ENCODE measurements around the gene PAM.
A peak's percentile ranks its signal among the peaks of the same experiment; 100 is the strongest.
"Not testable (repeated sequence)": the region's sequence is repeated elsewhere in the genome, so short reads cannot be mapped to it uniquely, and the experiment has no call there.

PAM gene

GRCh38 chr5:103033696-103034095 lies 278.6 kb downstream of the PAM start:
- DNase-seq (ENCODE audit: low read depth) = no peak
- H3K4me3 ChIP-seq (replicated peaks; ENCODE audit: low read depth, low read length) = no peak overlapping the region
- TF ChIP-seq, protein P1, sequence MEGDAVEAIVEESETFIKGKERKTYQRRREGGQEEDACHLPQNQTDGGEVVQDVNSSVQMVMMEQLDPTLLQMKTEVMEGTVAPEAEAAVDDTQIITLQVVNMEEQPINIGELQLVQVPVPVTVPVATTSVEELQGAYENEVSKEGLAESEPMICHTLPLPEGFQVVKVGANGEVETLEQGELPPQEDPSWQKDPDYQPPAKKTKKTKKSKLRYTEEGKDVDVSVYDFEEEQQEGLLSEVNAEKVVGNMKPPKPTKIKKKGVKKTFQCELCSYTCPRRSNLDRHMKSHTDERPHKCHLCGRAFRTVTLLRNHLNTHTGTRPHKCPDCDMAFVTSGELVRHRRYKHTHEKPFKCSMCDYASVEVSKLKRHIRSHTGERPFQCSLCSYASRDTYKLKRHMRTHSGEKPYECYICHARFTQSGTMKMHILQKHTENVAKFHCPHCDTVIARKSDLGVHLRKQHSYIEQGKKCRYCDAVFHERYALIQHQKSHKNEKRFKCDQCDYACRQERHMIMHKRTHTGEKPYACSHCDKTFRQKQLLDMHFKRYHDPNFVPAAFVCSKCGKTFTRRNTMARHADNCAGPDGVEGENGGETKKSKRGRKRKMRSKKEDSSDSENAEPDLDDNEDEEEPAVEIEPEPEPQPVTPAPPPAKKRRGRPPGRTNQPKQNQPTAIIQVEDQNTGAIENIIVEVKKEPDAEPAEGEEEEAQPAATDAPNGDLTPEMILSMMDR (IDR thresholded peaks at IDR 0.05; ENCODE audit: low read length, missing control alignments) = no peak

DNA sequence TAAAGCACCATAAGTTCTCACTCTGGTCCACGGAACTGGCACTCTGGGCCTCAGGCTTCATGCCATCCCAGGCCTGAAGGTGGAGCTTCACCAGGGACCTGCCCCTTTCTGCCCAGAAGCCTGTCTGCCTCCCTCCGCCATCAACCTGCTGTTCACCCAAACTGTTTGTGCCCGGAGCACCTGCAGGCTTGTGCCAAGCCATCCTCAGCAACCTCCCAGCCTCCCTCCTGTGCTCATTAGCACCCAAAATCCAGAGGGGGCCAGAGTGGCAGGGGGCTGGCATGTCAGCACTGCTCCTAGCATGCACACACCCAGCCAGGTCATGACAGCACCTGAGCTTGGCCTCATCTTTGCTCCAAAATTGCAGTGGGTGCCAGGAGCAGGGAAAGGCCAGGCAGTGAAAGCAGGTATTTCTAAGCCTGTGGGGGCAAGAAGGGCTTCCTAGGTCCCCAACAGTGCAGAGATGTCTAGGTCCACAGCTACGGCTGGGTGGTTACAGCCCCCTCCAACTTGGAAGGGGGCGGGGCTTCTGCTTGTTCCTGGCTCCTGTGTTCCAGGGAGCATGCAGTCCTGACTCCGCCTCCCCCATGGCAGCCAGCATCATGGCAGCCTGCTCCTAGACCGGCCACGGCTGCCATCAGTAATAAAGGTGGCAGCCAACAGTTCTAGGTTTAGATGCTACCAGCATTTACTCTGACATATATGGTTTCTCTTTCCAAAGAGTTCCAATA lies 279.7 kb downstream of the PAM start:
- DNase-seq (ENCODE audit: low read depth) = no peak
- no peak overlapping the region for H3K4me3 ChIP-seq (replicated peaks; ENCODE audit: low read depth, low read length)
- TF ChIP-seq, protein P1 (IDR thresholded peaks at IDR 0.05; ENCODE audit: low read length, missing control alignments) = no peak

DNA sequence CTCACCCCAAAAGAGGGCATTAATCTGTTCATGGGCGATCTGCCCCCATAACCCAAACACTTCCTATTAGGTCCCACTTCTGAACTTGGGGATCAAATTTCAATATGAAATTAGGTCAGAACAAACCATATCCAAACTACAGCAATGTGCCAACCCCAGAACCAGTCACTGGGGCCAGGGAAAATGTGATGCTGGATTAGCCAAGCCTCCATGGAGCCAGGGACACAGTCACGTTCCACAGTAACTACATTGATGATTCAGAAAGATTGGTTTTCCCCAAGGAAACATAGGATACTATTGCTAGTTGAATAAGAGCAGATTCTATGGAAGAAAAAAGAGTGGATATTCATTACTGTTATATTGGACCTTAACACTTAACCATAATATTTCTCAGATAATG lies 280.6 kb downstream of the PAM start:
- no peak for DNase-seq (ENCODE audit: low read depth)
- TF ChIP-seq, protein P1 (IDR thresholded peaks at IDR 0.05; ENCODE audit: low read length, missing control alignments) = no peak
- no peak overlapping the region for H3K4me3 ChIP-seq (replicated peaks; ENCODE audit: low read depth, low read length)

DNA sequence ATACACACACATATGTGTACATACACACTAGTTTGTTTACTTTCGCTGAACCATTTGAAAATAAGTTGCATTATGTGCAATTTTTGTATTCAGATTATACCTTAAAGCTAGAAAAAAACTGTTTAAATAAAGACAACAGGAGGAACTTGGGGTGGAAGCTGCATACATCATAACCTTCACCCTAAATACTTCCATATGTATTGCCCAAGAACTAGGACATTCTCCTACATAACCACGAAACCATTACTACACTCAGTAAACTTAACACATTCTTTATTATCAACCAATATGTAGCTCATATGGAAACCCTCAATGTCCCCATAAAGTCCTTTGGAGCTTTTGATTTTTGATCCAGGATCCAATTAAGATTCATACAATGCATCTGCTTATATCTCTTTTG lies 281.5 kb downstream of the PAM start:
- TF ChIP-seq, protein P1 (IDR thresholded peaks at IDR 0.05; ENCODE audit: low read length, missing control alignments) = no peak
- no peak overlapping the region for H3K4me3 ChIP-seq (replicated peaks; ENCODE audit: low read depth, low read length)
- no peak for DNase-seq (ENCODE audit: low read depth)

- no peak overlapping the region for H3K4me3 ChIP-seq (replicated peaks; ENCODE audit: low read depth, low read length)
- no peak for DNase-seq (ENCODE audit: low read depth)
- TF ChIP-seq, protein P1 (IDR thresholded peaks at IDR 0.05; ENCODE audit: low read length, missing control alignments) = no peak
These were observed 282.8 kb downstream of the PAM start for GRCh38 chr5:103037673-103038455.

DNA sequence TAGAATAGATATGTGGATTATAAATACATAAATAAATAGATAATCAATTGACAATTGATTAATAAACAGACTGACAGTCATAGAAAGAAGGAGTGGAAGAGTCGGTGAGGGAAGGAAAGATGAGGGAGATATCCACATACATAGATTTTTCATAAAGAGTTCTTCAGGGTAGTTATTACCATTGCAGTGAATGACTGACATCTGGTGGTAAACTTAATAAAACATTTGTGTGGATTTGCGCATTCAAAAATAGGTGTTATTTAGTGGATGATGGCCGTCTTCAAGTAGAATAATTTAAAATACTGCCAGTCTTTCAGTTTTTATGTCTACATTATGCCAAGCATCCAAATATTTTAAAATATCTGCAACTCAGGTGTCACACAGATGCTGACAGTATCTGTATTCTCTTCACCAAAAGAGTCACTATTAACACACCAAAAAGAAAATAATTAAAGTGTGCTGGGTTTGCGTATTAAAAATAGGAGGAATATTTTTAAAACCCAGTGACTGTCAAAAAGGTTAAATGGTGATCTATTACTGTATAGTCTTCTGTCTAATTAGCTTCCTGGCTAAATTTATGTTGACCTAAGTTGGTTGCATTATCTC lies 286.1 kb downstream of the PAM start:
- no peak overlapping the region for H3K4me3 ChIP-seq (replicated peaks; ENCODE audit: low read depth, low read length)
- TF ChIP-seq, protein P1 (IDR thresholded peaks at IDR 0.05; ENCODE audit: low read length, missing control alignments) = peak; percentile 51
- peak; percentile 82 for DNase-seq (ENCODE audit: low read depth)

GRCh38 chr5:103046706-103047105 lies 291.6 kb downstream of the PAM start:
- H3K4me3 ChIP-seq (replicated peaks; ENCODE audit: low read depth, low read length); DNase-seq (ENCODE audit: low read depth): not testable (repeated sequence)

All from fibroblast of pulmonary artery (primary cell).